ENCODE measurements around the gene TMPRSS6.

- no peak for TF ChIP-seq CTCF (IDR thresholded peaks at IDR 0.05)
- TF ChIP-seq POLR2A (IDR thresholded peaks at IDR 0.05): no peak
These were observed 93.2 kb downstream of the TMPRSS6 start for GRCh38 chr22:37016134-37016910.
